ENCODE data around the gene PRUNE2.

- TF ChIP-seq RAD21 (IDR thresholded peaks at IDR 0.05; ENCODE audit: low read length) (no peak), YY1 (IDR thresholded peaks at IDR 0.05; ENCODE audit: low read depth) (no peak)
Measured at GRCh38 chr9:76570826-76571225, 335.1 kb downstream of the PRUNE2 start.
